ENCODE results near the gene ATP2C2.

ATP2C2 gene

GRCh38 chr16:84462296-84463210, 94.2 kb downstream of the ATP2C2 start:
- Histone ChIP-seq H4K20me1 (no peaks in the 10 kb centered on the region), H3K4me2 (no peak overlapping the region), H3K9ac (no peak overlapping the region), H3K36me3 (peaks cover 34% of the 10 kb centered on the region), H3K27me3 (no peaks in the 10 kb centered on the region), H3K4me1 (peaks cover 11% of the 10 kb centered on the region), H3K9me3 (peaks cover 11% of the 10 kb centered on the region), H3K4me3 (no peak overlapping the region), H3K27ac (no peak overlapping the region)
- TF ChIP-seq Cebpa-rat (IDR thresholded peaks at IDR 0.05), result no peak

GRCh38 chr16:84463221-84463620, 94.9 kb downstream of the ATP2C2 start:
- no peak for TF ChIP-seq Cebpa-rat (IDR thresholded peaks at IDR 0.05)
- H3K9ac ChIP-seq, result no peak overlapping the region
- H3K27me3 ChIP-seq, result no peaks in the 10 kb centered on the region
- no peak overlapping the region for H3K4me2 ChIP-seq
- no peaks in the 10 kb centered on the region for H4K20me1 ChIP-seq
- H3K9me3 ChIP-seq, result peaks cover 18% of the 10 kb centered on the region
- peaks cover 37% of the 10 kb centered on the region for H3K36me3 ChIP-seq
- peaks cover 11% of the 10 kb centered on the region for H3K4me1 ChIP-seq
- H3K27ac ChIP-seq, result no peak overlapping the region
- H3K4me3 ChIP-seq, result no peak overlapping the region

- TF ChIP-seq Cebpa-rat (IDR thresholded peaks at IDR 0.05), result no peak
- H3K4me3 ChIP-seq, result no peak overlapping the region
- no peaks in the 10 kb centered on the region for H3K27me3 ChIP-seq
- no peak overlapping the region for H3K4me2 ChIP-seq
- H3K4me1 ChIP-seq, result peaks cover 11% of the 10 kb centered on the region
- peaks cover 18% of the 10 kb centered on the region for H3K9me3 ChIP-seq
- no peak overlapping the region for H3K9ac ChIP-seq
- no peak overlapping the region for H3K27ac ChIP-seq
- no peaks in the 10 kb centered on the region for H4K20me1 ChIP-seq
- H3K36me3 ChIP-seq, result peaks cover 37% of the 10 kb centered on the region
These were observed 95.8 kb downstream of the ATP2C2 start for GRCh38 chr16:84464116-84464515.

- H3K9me3 ChIP-seq, result peaks cover 18% of the 10 kb centered on the region
- no peak overlapping the region for H3K4me2 ChIP-seq
- H3K4me1 ChIP-seq, result peaks cover 11% of the 10 kb centered on the region
- peaks cover 37% of the 10 kb centered on the region for H3K36me3 ChIP-seq
- no peaks in the 10 kb centered on the region for H3K27me3 ChIP-seq
- no peak overlapping the region for H3K27ac ChIP-seq
- no peak overlapping the region for H3K4me3 ChIP-seq
- TF ChIP-seq Cebpa-rat (IDR thresholded peaks at IDR 0.05), result no peak
- H4K20me1 ChIP-seq, result no peaks in the 10 kb centered on the region
- no peak overlapping the region for H3K9ac ChIP-seq
These were observed 96.8 kb downstream of the ATP2C2 start for GRCh38 chr16:84465154-84465553.

GRCh38 chr16:84466692-84467091, 98.4 kb downstream of the ATP2C2 start:
- no peaks in the 10 kb centered on the region for H4K20me1 ChIP-seq
- TF ChIP-seq Cebpa-rat (IDR thresholded peaks at IDR 0.05), result no peak
- H3K27me3 ChIP-seq, result no peaks in the 10 kb centered on the region
- H3K4me3 ChIP-seq, result no peak overlapping the region
- peaks cover 4% of the 10 kb centered on the region for H3K4me1 ChIP-seq
- H3K4me2 ChIP-seq, result no peak overlapping the region
- H3K27ac ChIP-seq, result no peak overlapping the region
- no peak overlapping the region for H3K9ac ChIP-seq
- H3K9me3 ChIP-seq, result peaks cover 23% of the 10 kb centered on the region
- H3K36me3 ChIP-seq, result peaks cover 42% of the 10 kb centered on the region

- Histone ChIP-seq H4K20me1 (no peaks in the 10 kb centered on the region), H3K9ac (no peak overlapping the region), H3K4me2 (no peak overlapping the region), H3K36me3 (peaks cover 48% of the 10 kb centered on the region), H3K4me3 (no peak overlapping the region), H3K4me1 (no peaks in the 10 kb centered on the region), H3K9me3 (peaks cover 29% of the 10 kb centered on the region), H3K27me3 (no peaks in the 10 kb centered on the region), H3K27ac (no peak overlapping the region)
- TF ChIP-seq Cebpa-rat (IDR thresholded peaks at IDR 0.05), result no peak
These were observed 98.9 kb downstream of the ATP2C2 start for GRCh38 chr16:84467256-84467655.

GRCh38 chr16:84467709-84468108, 99.4 kb downstream of the ATP2C2 start:
- Histone ChIP-seq H3K4me3 (no peak overlapping the region), H3K4me2 (no peak overlapping the region), H3K9ac (no peak overlapping the region), H3K27ac (no peak overlapping the region), H3K27me3 (no peaks in the 10 kb centered on the region), H3K4me1 (no peaks in the 10 kb centered on the region), H4K20me1 (no peaks in the 10 kb centered on the region), H3K9me3 (peaks cover 31% of the 10 kb centered on the region), H3K36me3 (peaks cover 52% of the 10 kb centered on the region)
- TF ChIP-seq Cebpa-rat (IDR thresholded peaks at IDR 0.05), result no peak

- Histone ChIP-seq H3K9me3 (peaks cover 34% of the 10 kb centered on the region), H3K27me3 (no peaks in the 10 kb centered on the region), H3K36me3 (peaks cover 31% of the 10 kb centered on the region), H3K4me2 (no peak overlapping the region), H3K27ac (no peak overlapping the region), H3K9ac (no peak overlapping the region), H3K4me3 (no peak overlapping the region), H4K20me1 (no peaks in the 10 kb centered on the region), H3K4me1 (no peaks in the 10 kb centered on the region)
- no peak for TF ChIP-seq Cebpa-rat (IDR thresholded peaks at IDR 0.05)
These were observed 103.0 kb downstream of the ATP2C2 start for GRCh38 chr16:84471316-84471715.

GRCh38 chr16:84471966-84472365, 103.6 kb downstream of the ATP2C2 start:
- no peak for TF ChIP-seq Cebpa-rat (IDR thresholded peaks at IDR 0.05)
- no peaks in the 10 kb centered on the region for H4K20me1 ChIP-seq
- H3K27me3 ChIP-seq, result no peaks in the 10 kb centered on the region
- no peak overlapping the region for H3K27ac ChIP-seq
- H3K4me2 ChIP-seq, result no peak overlapping the region
- peaks cover 29% of the 10 kb centered on the region for H3K9me3 ChIP-seq
- H3K9ac ChIP-seq, result no peak overlapping the region
- H3K4me1 ChIP-seq, result no peaks in the 10 kb centered on the region
- no peak overlapping the region for H3K4me3 ChIP-seq
- peaks cover 27% of the 10 kb centered on the region for H3K36me3 ChIP-seq

GRCh38 chr16:84475643-84476240, 107.4 kb downstream of the ATP2C2 start:
- H3K4me1 ChIP-seq, result no peaks in the 10 kb centered on the region
- H3K9me3 ChIP-seq, result peaks cover 16% of the 10 kb centered on the region
- peaks cover 30% of the 10 kb centered on the region for H3K36me3 ChIP-seq
- no peaks in the 10 kb centered on the region for H3K27me3 ChIP-seq
- no peak overlapping the region for H3K4me3 ChIP-seq
- TF ChIP-seq Cebpa-rat (IDR thresholded peaks at IDR 0.05), result no peak
- H3K27ac ChIP-seq, result no peak overlapping the region
- H3K9ac ChIP-seq, result no peak overlapping the region
- H3K4me2 ChIP-seq, result no peak overlapping the region
- no peaks in the 10 kb centered on the region for H4K20me1 ChIP-seq

Data from BLaER1 (cell line).